Activated CD8-positive, alpha-beta memory T cell treated with anti-CD3 and anti-CD28 coated beads for 24 hours (primary cell): ENCODE results near the gene WDR75.

Experiments
- DNase-seq: peaks from one replicate; pipeline ENCODE4 v3.0.0-alpha.2; 2020

Gene WDR75

GRCh38 chr2:189501487-189501886, 60.2 kb downstream of the WDR75 start:
- DNase-seq = no peak

- no peak for DNase-seq
Measured at GRCh38 chr2:189502714-189503113, 61.4 kb downstream of the WDR75 start.

GRCh38 chr2:189504238-189504637, 63.0 kb downstream of the WDR75 start:
- no peak for DNase-seq

GRCh38 chr2:189505492-189505891, 64.2 kb downstream of the WDR75 start:
- DNase-seq = no peak

GRCh38 chr2:189506514-189506976, 65.3 kb downstream of the WDR75 start:
- no peak for DNase-seq

GRCh38 chr2:189511210-189511959, 70.1 kb downstream of the WDR75 start:
- no peak for DNase-seq

GRCh38 chr2:189511960-189512319, 70.7 kb downstream of the WDR75 start:
- DNase-seq = no peak

GRCh38 chr2:189512879-189513278, 71.6 kb downstream of the WDR75 start:
- no peak for DNase-seq

- DNase-seq = no peak
Measured at GRCh38 chr2:189514104-189514503, 72.8 kb downstream of the WDR75 start.

- DNase-seq = no peak
Measured at GRCh38 chr2:189515264-189515663, 74.0 kb downstream of the WDR75 start.

- no peak for DNase-seq
Measured at GRCh38 chr2:189516546-189516945, 75.3 kb downstream of the WDR75 start.

- DNase-seq = no peak
Measured at GRCh38 chr2:189517847-189518535, 76.7 kb downstream of the WDR75 start.

- DNase-seq = no peak
Measured at GRCh38 chr2:189519631-189520387, 78.5 kb downstream of the WDR75 start.

GRCh38 chr2:189521699-189522434, 80.6 kb downstream of the WDR75 start:
- no peak for DNase-seq

GRCh38 chr2:189522435-189523151, 81.3 kb downstream of the WDR75 start:
- DNase-seq = no peak

GRCh38 chr2:189524746-189525145, 83.5 kb downstream of the WDR75 start:
- DNase-seq = no peak
